ENCODE results near the gene ATP2A3. TPM values are rescaled to one million over a fixed set of nuclear protein-coding genes. Genes with fewer than 3 reads are reported as not detected.

The ATP2A3 gene
- total and polyA plus RNA-seq, 2 donors (not counting 3 experiments of a cell fraction or from before 2014, with no cell fraction given): 0.37 to 0.55 TPM

GRCh38 chr17:4008441-4009185, 44.4 kb upstream of the ATP2A3 start:
- Histone ChIP-seq H3K36me3 (ENCODE audit: control insufficient read depth in 2 of 2, extremely low read depth in 1 of 2, insufficient read depth in 2 of 2, low read length in 2 of 2) (peaks cover 7 to 39% of the 10 kb centered on the region in 2 experiments), H3K4me1 (ENCODE audit: control insufficient read depth, extremely low read depth, insufficient read depth, low read length) (peaks cover 3% of the 10 kb centered on the region), H3K27me3 (ENCODE audit: control insufficient read depth in 2 of 2, insufficient read depth in 2 of 2, low read length in 2 of 2) (no peaks in the 10 kb centered on the region), H3K9me1 (replicated peaks; ENCODE audit: control insufficient read depth, extremely low read depth, insufficient read depth, low read length) (no peaks in the 10 kb centered on the region), H3K9ac (replicated peaks; ENCODE audit: extremely low read depth, insufficient read depth, low read length) (no peak overlapping the region), H4K20me1 (replicated peaks; ENCODE audit: control insufficient read depth, extremely low read depth, insufficient read depth, low read length) (no peaks in the 10 kb centered on the region), H3K4me2 (ENCODE audit: insufficient read depth, low read length) (no peak overlapping the region), H3K27ac (ENCODE audit: insufficient read depth, low read depth, low read length) (no peak overlapping the region), H3K9me3 (replicated peaks; ENCODE audit: control insufficient read depth, insufficient read depth, low read length) (no peaks in the 10 kb centered on the region), H3K79me2 (ENCODE audit: control insufficient read depth, insufficient read depth, low read length) (no peaks in the 10 kb centered on the region), H3K4me3 (replicated peaks in 1 of 3; ENCODE audit: insufficient read depth in 1 of 3, low read depth in 1 of 3, low read length in 3 of 3) (no peak overlapping the region), H2AFZ (ENCODE audit: low read depth, low read length) (no peak overlapping the region)
- CTCF ChIA-PET: interaction anchor here (2.0 to 5.4 kb wide), 3 partner anchors 9 to 95 kb away, joined by 7 to 47 read pairs (median 24); no protein-coding TSS in a partner anchor
- no TSS peak for BruUV-seq (replicated peaks)
- intact Hi-C loops (cut with micrococcal nuclease): no loop called here
- TF ChIP-seq JUN (IDR thresholded peaks at IDR 0.05; ENCODE audit: borderline replicate concordance, insufficient read depth, insufficient read length, low read depth): no peak
- TF ChIP-seq GATA2 (IDR thresholded peaks at IDR 0.05; ENCODE audit: insufficient read depth, insufficient read length, low read depth, low read length): no peak
- TF ChIP-seq, protein P1, sequence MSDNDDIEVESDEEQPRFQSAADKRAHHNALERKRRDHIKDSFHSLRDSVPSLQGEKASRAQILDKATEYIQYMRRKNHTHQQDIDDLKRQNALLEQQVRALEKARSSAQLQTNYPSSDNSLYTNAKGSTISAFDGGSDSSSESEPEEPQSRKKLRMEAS (IDR thresholded peaks at IDR 0.05; ENCODE audit: insufficient read depth, insufficient read length): no peak
- no peak for TF ChIP-seq EZH2 (IDR thresholded peaks at IDR 0.05; ENCODE audit: borderline replicate concordance, low read depth, low read length, severe bottlenecking)
- no peak for TF ChIP-seq POLR2A (IDR thresholded peaks at IDR 0.05; ENCODE audit: low read depth, low read length)
- TF ChIP-seq FOS (IDR thresholded peaks at IDR 0.05; ENCODE audit: borderline replicate concordance, insufficient read depth, low read length): no peak
- POLR2A ChIA-PET: no interaction called here
- dilution Hi-C loops (cut with MboI; ENCODE audit: extremely low pct_ligation_motif_present, low sequenced_read_pairs): no loop called here
- DNase-seq (ENCODE audit: low read depth, low spot score) (no peak), FAIRE-seq (no peak)

- TF ChIP-seq MYC (IDR thresholded peaks at IDR 0.05; ENCODE audit: low read depth, low read length): no peak
- TF ChIP-seq, protein P2, sequence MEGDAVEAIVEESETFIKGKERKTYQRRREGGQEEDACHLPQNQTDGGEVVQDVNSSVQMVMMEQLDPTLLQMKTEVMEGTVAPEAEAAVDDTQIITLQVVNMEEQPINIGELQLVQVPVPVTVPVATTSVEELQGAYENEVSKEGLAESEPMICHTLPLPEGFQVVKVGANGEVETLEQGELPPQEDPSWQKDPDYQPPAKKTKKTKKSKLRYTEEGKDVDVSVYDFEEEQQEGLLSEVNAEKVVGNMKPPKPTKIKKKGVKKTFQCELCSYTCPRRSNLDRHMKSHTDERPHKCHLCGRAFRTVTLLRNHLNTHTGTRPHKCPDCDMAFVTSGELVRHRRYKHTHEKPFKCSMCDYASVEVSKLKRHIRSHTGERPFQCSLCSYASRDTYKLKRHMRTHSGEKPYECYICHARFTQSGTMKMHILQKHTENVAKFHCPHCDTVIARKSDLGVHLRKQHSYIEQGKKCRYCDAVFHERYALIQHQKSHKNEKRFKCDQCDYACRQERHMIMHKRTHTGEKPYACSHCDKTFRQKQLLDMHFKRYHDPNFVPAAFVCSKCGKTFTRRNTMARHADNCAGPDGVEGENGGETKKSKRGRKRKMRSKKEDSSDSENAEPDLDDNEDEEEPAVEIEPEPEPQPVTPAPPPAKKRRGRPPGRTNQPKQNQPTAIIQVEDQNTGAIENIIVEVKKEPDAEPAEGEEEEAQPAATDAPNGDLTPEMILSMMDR (IDR thresholded peaks at IDR 0.05; ENCODE audit: extremely low read depth in 1 of 2, insufficient read depth in 1 of 2, low read depth in 1 of 2, low read length in 2 of 2): no peak
- no peak for TF ChIP-seq POLR2A (IDR thresholded peaks at IDR 0.05; ENCODE audit: low read depth, low read length)
- TF ChIP-seq FOS (IDR thresholded peaks at IDR 0.05; ENCODE audit: borderline replicate concordance, insufficient read depth, low read length): no peak
- TF ChIP-seq, protein P1 (IDR thresholded peaks at IDR 0.05; ENCODE audit: insufficient read depth, insufficient read length): no peak
- no peak for TF ChIP-seq POLR2AphosphoS5 (IDR thresholded peaks at IDR 0.05; ENCODE audit: insufficient read depth, low read depth, low read length)
- no peak for TF ChIP-seq JUN (IDR thresholded peaks at IDR 0.05; ENCODE audit: borderline replicate concordance, insufficient read depth, insufficient read length, low read depth)
- TF ChIP-seq GATA2 (IDR thresholded peaks at IDR 0.05; ENCODE audit: insufficient read depth, insufficient read length, low read depth, low read length): no peak
- TF ChIP-seq EZH2 (IDR thresholded peaks at IDR 0.05; ENCODE audit: borderline replicate concordance, low read depth, low read length, severe bottlenecking): no peak
- no TSS peak for BruUV-seq (replicated peaks)
These were observed 43.8 kb upstream of the ATP2A3 start for GRCh38 chr17:4008082-4008435.

More at GRCh38 chr17:4008082-4008435, 43.8 kb upstream of the ATP2A3 start:
- no peak overlapping the region for H3K9ac ChIP-seq (replicated peaks; ENCODE audit: extremely low read depth, insufficient read depth, low read length)
- no peaks in the 10 kb centered on the region for H3K27me3 ChIP-seq (ENCODE audit: control insufficient read depth in 2 of 2, insufficient read depth in 2 of 2, low read length in 2 of 2)
- dilution Hi-C loops (cut with MboI; ENCODE audit: extremely low pct_ligation_motif_present, low sequenced_read_pairs): no loop called here
- no peak overlapping the region for H2AFZ ChIP-seq (ENCODE audit: low read depth, low read length)
- H3K79me2 ChIP-seq (ENCODE audit: control insufficient read depth, insufficient read depth, low read length): no peaks in the 10 kb centered on the region
- H3K9me1 ChIP-seq (replicated peaks; ENCODE audit: control insufficient read depth, extremely low read depth, insufficient read depth, low read length): no peaks in the 10 kb centered on the region
- H3K36me3 ChIP-seq (ENCODE audit: control insufficient read depth in 2 of 2, extremely low read depth in 1 of 2, insufficient read depth in 2 of 2, low read length in 2 of 2): peaks cover 7 to 37% of the 10 kb centered on the region in 2 experiments
- intact Hi-C loops (cut with micrococcal nuclease): no loop called here
- H3K4me2 ChIP-seq (ENCODE audit: insufficient read depth, low read length): no peak overlapping the region
- CTCF ChIA-PET: interaction anchor here (0.8 to 5.4 kb wide), 6 partner anchors 10 to 94 kb away, joined by 3 to 47 read pairs (median 14); no protein-coding TSS in a partner anchor
- no peak overlapping the region for H3K4me3 ChIP-seq (replicated peaks in 1 of 3; ENCODE audit: insufficient read depth in 1 of 3, low read depth in 1 of 3, low read length in 3 of 3)
- H3K4me1 ChIP-seq (ENCODE audit: control insufficient read depth, extremely low read depth, insufficient read depth, low read length): peaks cover 3% of the 10 kb centered on the region
- H3K9me3 ChIP-seq (replicated peaks; ENCODE audit: control insufficient read depth, insufficient read depth, low read length): no peaks in the 10 kb centered on the region
- POLR2A ChIA-PET: no interaction called here
- H3K27ac ChIP-seq (ENCODE audit: insufficient read depth, low read depth, low read length): no peak overlapping the region
- DNase-seq (ENCODE audit: low read depth, low spot score): no peak
- no peak for FAIRE-seq
- no peaks in the 10 kb centered on the region for H4K20me1 ChIP-seq (replicated peaks; ENCODE audit: control insufficient read depth, extremely low read depth, insufficient read depth, low read length)
